SK-N-SH treated with all-trans-retinoic acid at 6 μM for 48 hours (cell line): ENCODE data around the gene KRTAP4-7.
"Not testable (repeated sequence)": the region's sequence is repeated elsewhere in the genome, so short reads cannot be mapped to it uniquely, and the experiment has no call there.

ENCODE experiments used
- ATAC-seq: fragments of 200-7000 bp; cut with Tn5 transposase; 3 replicates; pipeline ENCODE4 v1.9.1; 2020; ENCODE audit warnings: mild to moderate bottlenecking, moderate library complexity
- ARNTL ChIP-seq: fragments of 450-650 bp; formaldehyde crosslinking; IDR thresholded peaks from 2 replicates; pipeline ENCODE4 v1.5.0; 2020; ENCODE audit warnings: low read depth, mild to moderate bottlenecking, moderate library complexity, borderline replicate concordance
- BACH2 ChIP-seq: fragments of 250-450 bp; sonication (Bioruptor Pico); IDR thresholded peaks from 2 replicates; pipeline ENCODE4 v1.9.0; 2021; ENCODE audit warnings: mild to moderate bottlenecking, borderline replicate concordance
- CSDC2 ChIP-seq: fragments of 250-450 bp; sonication (Bioruptor Pico); IDR thresholded peaks from 2 replicates; pipeline ENCODE4 v1.5.0; 2020; ENCODE audit warnings: mild to moderate bottlenecking, moderate library complexity
- ESRRG ChIP-seq: fragments of 250-450 bp; sonication (Bioruptor Pico); IDR thresholded peaks from 2 replicates; pipeline ENCODE4 v1.6.1; 2021; ENCODE audit warnings: mild to moderate bottlenecking
- GLIS3 ChIP-seq: fragments of 250-450 bp; sonication (Bioruptor Pico); IDR thresholded peaks from 2 replicates; pipeline ENCODE4 v1.5.0; 2020; ENCODE audit warnings: mild to moderate bottlenecking, moderate library complexity
- ISL1 ChIP-seq: fragments of 250-450 bp; sonication (Bioruptor Pico); IDR thresholded peaks from 2 replicates; pipeline ENCODE4 v2.1.2; 2022; ENCODE audit warnings: mild to moderate bottlenecking, moderate library complexity
- OSR1 ChIP-seq: fragments of 250-450 bp; sonication (Bioruptor Pico); IDR thresholded peaks from 2 replicates; pipeline ENCODE4 v1.8.0; 2022; ENCODE audit warnings: moderate library complexity, mild to moderate bottlenecking, inconsistent platforms
- PPARA ChIP-seq: fragments of 250-450 bp; sonication (Bioruptor Pico); IDR thresholded peaks from 2 replicates; pipeline ENCODE4 v1.5.0; 2020; ENCODE audit warnings: mild to moderate bottlenecking, borderline replicate concordance
- RARB ChIP-seq: fragments of 250-450 bp; sonication (Bioruptor Pico); IDR thresholded peaks from 2 replicates; pipeline ENCODE4 v1.8.0; 2021; ENCODE audit warnings: mild to moderate bottlenecking, moderate library complexity
- SNAI2 ChIP-seq: fragments of 250-450 bp; sonication (Bioruptor Pico); IDR thresholded peaks from 2 replicates; pipeline ENCODE4 v1.5.0; 2020; ENCODE audit warnings: mild to moderate bottlenecking, moderate library complexity
- TCF4 ChIP-seq: fragments of 250-450 bp; sonication (Bioruptor Pico); IDR thresholded peaks from 2 replicates; pipeline ENCODE4 v1.8.0; 2021; ENCODE audit warnings: mild to moderate bottlenecking, moderate library complexity, borderline replicate concordance
- TOX ChIP-seq: fragments of 250-450 bp; sonication (Bioruptor Pico); IDR thresholded peaks from 2 replicates; pipeline ENCODE4 v1.8.0; 2021; ENCODE audit warnings: mild to moderate bottlenecking, moderate library complexity, borderline replicate concordance
- ZC3H10 ChIP-seq: fragments of 250-450 bp; sonication (Bioruptor Pico); IDR thresholded peaks from 2 replicates; pipeline ENCODE4 v1.5.1; 2021; ENCODE audit warnings: mild to moderate bottlenecking, moderate library complexity
- ZFP3 ChIP-seq: fragments of 250-450 bp; sonication (Bioruptor Pico); IDR thresholded peaks from 2 replicates; pipeline ENCODE4 v1.5.0; 2020; ENCODE audit warnings: mild to moderate bottlenecking, moderate library complexity
- ZNF565 ChIP-seq: fragments of 450-650 bp; formaldehyde crosslinking; conservative IDR thresholded peaks from 2 replicates; pipeline ENCODE4 v1.5.0; 2020; ENCODE audit warnings: low read depth, mild to moderate bottlenecking, moderate library complexity
- ZNF70 ChIP-seq: fragments of 450-650 bp; formaldehyde crosslinking; IDR thresholded peaks from 2 replicates; pipeline ENCODE4 v1.5.0; 2020; ENCODE audit warnings: mild to moderate bottlenecking, moderate library complexity
- ZNF8 ChIP-seq: fragments of 450-650 bp; formaldehyde crosslinking; IDR thresholded peaks from 2 replicates; pipeline ENCODE4 v1.5.0; 2020; ENCODE audit warnings: mild to moderate bottlenecking, moderate library complexity
- TF ChIP-seq, protein P1 (sequence below): fragments of 250-450 bp; sonication (Bioruptor Pico); IDR thresholded peaks from 2 replicates; pipeline ENCODE4 v1.5.1; 2020; ENCODE audit warnings: low read depth, mild to moderate bottlenecking, moderate library complexity
- TF ChIP-seq, protein P2 (sequence below): fragments of 250-450 bp; sonication (Bioruptor Pico); IDR thresholded peaks from 2 replicates; pipeline ENCODE4 v1.5.1; 2021; ENCODE audit warnings: mild to moderate bottlenecking, moderate library complexity
- TF ChIP-seq, protein P3 (sequence below): fragments of 250-450 bp; sonication (Bioruptor Pico); IDR thresholded peaks from 2 replicates; pipeline ENCODE4 v1.8.0; 2021; ENCODE audit warnings: low read depth, mild to moderate bottlenecking, moderate library complexity, borderline replicate concordance
- TF ChIP-seq, protein P4 (sequence below): fragments of 250-450 bp; sonication (Bioruptor Pico); IDR thresholded peaks from 2 replicates; pipeline ENCODE4 v1.8.0; 2020; ENCODE audit warnings: mild to moderate bottlenecking, moderate library complexity, borderline replicate concordance

Gene KRTAP4-7

DNA sequence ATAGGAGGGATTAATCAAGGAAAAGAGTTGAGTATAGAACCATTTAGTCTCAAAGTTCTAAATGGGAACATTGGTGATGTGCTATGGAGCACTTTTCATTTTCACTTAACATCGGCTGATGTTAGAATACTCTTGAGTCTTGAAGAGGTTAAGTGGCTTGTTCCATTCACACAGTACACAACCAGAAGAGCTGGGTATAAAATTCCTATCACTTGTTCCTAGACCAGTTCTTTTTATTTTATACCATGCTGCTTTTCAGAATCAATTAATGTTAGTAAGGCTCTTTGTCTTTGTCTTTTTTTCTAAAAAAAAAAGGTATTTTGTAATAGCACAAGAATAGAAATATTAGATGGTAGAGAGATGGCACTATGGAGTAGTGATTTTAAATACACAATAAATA lies 41.0 kb upstream of the KRTAP4-7 start (continued):
- no peak for TF ChIP-seq TCF4
- TF ChIP-seq ZNF8 (CRISPR knock-in tag): no peak

DNA sequence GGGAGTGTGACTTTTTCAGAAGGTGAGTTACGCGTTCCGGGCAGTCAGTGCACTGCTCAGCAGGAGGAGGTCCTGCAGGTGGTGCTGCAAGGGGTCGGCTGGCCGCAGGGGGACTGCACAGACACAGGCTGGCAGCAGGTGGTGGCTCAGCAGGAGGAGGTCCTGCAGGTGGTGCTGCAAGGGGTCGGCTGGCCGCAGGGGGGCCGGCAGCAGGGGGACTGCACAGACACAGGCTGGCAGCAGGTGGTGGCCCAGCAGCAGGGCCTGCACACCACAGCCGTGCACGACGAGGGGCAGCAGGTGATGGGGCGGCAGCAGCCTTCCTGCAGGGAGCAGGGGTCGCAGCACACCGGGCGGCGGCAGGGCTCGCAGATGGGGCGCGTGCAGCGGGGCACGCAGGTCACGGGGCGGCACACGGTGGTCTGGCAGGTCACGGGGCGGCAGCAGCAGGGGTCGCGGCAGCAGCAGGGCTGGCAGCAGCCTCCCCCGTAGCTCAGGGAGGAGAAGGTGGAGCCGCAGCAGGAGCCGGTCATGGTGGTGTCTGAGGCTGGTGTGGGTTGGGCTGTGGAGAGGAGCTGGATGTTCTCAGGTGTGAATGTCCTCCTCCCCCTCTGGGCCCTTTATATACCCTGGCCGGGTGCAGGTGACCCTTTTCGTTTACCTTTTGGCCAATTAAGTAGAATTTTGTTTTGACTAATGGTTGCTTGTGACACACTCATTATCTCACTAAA lies 37.0 kb upstream of the KRTAP4-7 start, which contains the start of gene KRTAP2-1:
TSS of gene KRTAP2-1 (minus strand) at position 582 of the 731 bp plus-strand sequence. CDS start at position 533, 49 bp downstream.
- ATAC-seq: not testable (repeated sequence)

DNA sequence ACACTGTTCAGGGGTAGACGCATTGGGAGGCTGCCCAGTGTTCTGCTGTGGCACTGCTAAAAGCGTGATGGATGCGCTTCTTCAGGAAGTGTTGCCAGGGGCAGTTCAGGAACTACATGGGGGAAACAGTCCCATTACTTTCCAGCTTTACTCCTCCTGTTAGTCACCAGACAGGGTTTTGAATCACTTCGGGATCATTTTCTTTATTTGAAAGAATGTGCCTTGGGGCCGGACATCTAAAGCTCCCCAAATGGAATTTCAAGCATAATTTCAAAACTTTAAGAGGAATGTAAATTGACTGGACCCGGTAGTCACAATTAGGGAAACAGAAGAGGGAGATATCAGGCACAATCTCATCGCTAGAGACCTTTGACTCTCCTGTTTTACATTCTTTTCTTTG lies 35.5 kb upstream of the KRTAP4-7 start:
- TF ChIP-seq TOX (CRISPR knock-in tag) (no peak), OSR1 (CRISPR knock-in tag) (no peak), ZC3H10 (CRISPR knock-in tag) (no peak)
- TF ChIP-seq, protein P1, sequence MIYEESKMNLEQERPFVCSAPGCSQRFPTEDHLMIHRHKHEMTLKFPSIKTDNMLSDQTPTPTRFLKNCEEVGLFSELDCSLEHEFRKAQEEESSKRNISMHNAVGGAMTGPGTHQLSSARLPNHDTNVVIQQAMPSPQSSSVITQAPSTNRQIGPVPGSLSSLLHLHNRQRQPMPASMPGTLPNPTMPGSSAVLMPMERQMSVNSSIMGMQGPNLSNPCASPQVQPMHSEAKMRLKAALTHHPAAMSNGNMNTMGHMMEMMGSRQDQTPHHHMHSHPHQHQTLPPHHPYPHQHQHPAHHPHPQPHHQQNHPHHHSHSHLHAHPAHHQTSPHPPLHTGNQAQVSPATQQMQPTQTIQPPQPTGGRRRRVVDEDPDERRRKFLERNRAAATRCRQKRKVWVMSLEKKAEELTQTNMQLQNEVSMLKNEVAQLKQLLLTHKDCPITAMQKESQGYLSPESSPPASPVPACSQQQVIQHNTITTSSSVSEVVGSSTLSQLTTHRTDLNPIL (CRISPR knock-in tag): no peak
- TF ChIP-seq, protein P2, sequence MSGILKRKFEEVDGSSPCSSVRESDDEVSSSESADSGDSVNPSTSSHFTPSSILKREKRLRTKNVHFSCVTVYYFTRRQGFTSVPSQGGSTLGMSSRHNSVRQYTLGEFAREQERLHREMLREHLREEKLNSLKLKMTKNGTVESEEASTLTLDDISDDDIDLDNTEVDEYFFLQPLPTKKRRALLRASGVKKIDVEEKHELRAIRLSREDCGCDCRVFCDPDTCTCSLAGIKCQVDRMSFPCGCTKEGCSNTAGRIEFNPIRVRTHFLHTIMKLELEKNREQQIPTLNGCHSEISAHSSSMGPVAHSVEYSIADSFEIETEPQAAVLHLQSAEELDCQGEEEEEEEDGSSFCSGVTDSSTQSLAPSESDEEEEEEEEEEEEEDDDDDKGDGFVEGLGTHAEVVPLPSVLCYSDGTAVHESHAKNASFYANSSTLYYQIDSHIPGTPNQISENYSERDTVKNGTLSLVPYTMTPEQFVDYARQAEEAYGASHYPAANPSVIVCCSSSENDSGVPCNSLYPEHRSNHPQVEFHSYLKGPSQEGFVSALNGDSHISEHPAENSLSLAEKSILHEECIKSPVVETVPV (CRISPR knock-in tag): no peak
- TF ChIP-seq, all 23 proteins: peak for 0
- peak; percentile 28; the same call in 1 of the 3 replicates for ATAC-seq

DNA sequence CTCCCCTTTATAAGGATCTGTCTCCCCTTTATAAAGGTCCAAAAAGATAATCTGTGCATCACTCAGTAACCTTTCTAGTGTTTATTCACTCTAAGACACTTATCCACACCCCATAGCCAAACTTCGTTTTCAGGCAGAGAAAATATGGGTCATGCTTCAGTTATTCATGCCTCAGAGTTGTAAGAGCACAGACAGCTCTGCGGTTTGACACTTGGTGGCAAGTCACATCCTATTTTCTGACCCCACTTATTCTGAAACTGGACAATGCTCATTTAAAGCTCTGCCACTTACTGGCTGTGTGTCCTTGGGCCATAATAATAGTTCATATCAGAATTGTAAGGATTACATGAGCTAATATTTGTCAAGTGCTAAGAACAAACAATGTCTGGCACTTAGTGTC lies 34.8 kb upstream of the KRTAP4-7 start:
- no peak for ATAC-seq
- TF ChIP-seq ISL1 (CRISPR knock-in tag) (no peak), ZNF565 (CRISPR knock-in tag) (no peak), PPARA (CRISPR knock-in tag) (no peak), BACH2 (no peak), TOX (CRISPR knock-in tag) (no peak), TCF4 (no peak), CSDC2 (CRISPR knock-in tag) (no peak), ZFP3 (no peak), ZNF70 (CRISPR knock-in tag) (no peak), ZNF8 (CRISPR knock-in tag) (no peak), ESRRG (CRISPR knock-in tag) (no peak), RARB (CRISPR knock-in tag) (no peak), SNAI2 (CRISPR knock-in tag) (no peak), ZC3H10 (CRISPR knock-in tag) (no peak), GLIS3 (no peak), ARNTL (CRISPR knock-in tag) (no peak)
- TF ChIP-seq, protein P3, sequence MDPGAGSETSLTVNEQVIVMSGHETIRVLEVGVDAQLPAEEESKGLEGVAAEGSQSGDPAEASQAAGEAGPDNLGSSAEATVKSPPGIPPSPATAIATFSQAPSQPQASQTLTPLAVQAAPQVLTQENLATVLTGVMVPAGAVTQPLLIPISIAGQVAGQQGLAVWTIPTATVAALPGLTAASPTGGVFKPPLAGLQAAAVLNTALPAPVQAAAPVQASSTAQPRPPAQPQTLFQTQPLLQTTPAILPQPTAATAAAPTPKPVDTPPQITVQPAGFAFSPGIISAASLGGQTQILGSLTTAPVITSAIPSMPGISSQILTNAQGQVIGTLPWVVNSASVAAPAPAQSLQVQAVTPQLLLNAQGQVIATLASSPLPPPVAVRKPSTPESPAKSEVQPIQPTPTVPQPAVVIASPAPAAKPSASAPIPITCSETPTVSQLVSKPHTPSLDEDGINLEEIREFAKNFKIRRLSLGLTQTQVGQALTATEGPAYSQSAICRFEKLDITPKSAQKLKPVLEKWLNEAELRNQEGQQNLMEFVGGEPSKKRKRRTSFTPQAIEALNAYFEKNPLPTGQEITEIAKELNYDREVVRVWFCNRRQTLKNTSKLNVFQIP: no peak
- TF ChIP-seq, protein P4, sequence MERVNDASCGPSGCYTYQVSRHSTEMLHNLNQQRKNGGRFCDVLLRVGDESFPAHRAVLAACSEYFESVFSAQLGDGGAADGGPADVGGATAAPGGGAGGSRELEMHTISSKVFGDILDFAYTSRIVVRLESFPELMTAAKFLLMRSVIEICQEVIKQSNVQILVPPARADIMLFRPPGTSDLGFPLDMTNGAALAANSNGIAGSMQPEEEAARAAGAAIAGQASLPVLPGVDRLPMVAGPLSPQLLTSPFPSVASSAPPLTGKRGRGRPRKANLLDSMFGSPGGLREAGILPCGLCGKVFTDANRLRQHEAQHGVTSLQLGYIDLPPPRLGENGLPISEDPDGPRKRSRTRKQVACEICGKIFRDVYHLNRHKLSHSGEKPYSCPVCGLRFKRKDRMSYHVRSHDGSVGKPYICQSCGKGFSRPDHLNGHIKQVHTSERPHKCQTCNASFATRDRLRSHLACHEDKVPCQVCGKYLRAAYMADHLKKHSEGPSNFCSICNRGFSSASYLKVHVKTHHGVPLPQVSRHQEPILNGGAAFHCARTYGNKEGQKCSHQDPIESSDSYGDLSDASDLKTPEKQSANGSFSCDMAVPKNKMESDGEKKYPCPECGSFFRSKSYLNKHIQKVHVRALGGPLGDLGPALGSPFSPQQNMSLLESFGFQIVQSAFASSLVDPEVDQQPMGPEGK (CRISPR knock-in tag): no peak

DNA sequence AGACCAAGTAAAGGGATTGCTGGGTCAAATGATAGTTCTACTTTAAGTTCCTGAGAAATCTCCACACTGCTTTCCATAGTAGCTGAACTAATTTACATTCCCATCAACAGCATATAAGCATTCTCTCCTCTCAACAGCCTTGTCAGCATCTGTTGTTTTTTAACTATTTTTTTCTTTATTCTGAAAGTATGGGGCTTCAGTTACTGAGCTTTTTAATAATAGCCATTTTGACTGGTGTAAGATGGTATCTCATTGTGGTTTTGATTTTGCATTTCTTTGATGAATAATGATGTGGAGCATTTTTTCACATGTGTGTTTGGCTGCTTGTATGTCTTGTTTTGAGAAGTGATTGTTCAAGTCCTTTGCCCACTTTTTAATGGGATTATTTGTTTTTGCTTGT lies 31.4 kb upstream of the KRTAP4-7 start:
- no peak for TF ChIP-seq ISL1 (CRISPR knock-in tag)
- TF ChIP-seq, all 23 proteins: peak for 0
- ATAC-seq: no peak
